Measurements from ENCODE around the gene ARL5B.
"Not testable (repeated sequence)": the region's sequence is repeated elsewhere in the genome, so short reads cannot be mapped to it uniquely, and the experiment has no call there.

The ARL5B gene

GRCh38 chr10:18659125-18659818, at the start of gene ARL5B:
TSS of gene ARL5B (plus strand) at chr10:18659431. CDS start at chr10:18659638, 207 bp downstream.
- peak; percentile 98 for ATAC-seq
- peak; percentile 97 for DNase-seq

- DNase-seq, result no peak
Observed at GRCh38 chr10:18610517-18610916, 48.7 kb upstream of the ARL5B start.

GRCh38 chr10:18611168-18611567, 48.1 kb upstream of the ARL5B start:
- no peak for DNase-seq
- ATAC-seq, result no peak

More at GRCh38 chr10:18610517-18610916, 48.7 kb upstream of the ARL5B start:
- no peak for ATAC-seq

GRCh38 chr10:18615618-18616017, 43.6 kb upstream of the ARL5B start:
- no peak for ATAC-seq
- DNase-seq, result no peak

GRCh38 chr10:18616337-18616736, 42.9 kb upstream of the ARL5B start:
- ATAC-seq (no peak), DNase-seq (no peak)

- ATAC-seq (no peak), DNase-seq (no peak)
Observed at GRCh38 chr10:18619016-18619415, 40.2 kb upstream of the ARL5B start.

- ATAC-seq (no peak), DNase-seq (no peak)
Observed at GRCh38 chr10:18620856-18621255, 38.4 kb upstream of the ARL5B start.

GRCh38 chr10:18623671-18624070, 35.6 kb upstream of the ARL5B start:
- not testable (repeated sequence) for ATAC-seq, DNase-seq

- DNase-seq (no peak), ATAC-seq (no peak)
Observed at GRCh38 chr10:18625886-18626285, 33.3 kb upstream of the ARL5B start.

GRCh38 chr10:18627452-18628018, 31.7 kb upstream of the ARL5B start:
- DNase-seq, result peak; percentile 72
- not testable (repeated sequence) for ATAC-seq

- ATAC-seq, DNase-seq: not testable (repeated sequence)
Observed at GRCh38 chr10:18632500-18632899, 26.7 kb upstream of the ARL5B start.

GRCh38 chr10:18635995-18636394, 23.2 kb upstream of the ARL5B start:
- ATAC-seq (no peak), DNase-seq (no peak)

GRCh38 chr10:18637400-18637799, 21.8 kb upstream of the ARL5B start:
- DNase-seq, ATAC-seq: not testable (repeated sequence)

- not testable (repeated sequence) for DNase-seq, ATAC-seq
Observed at GRCh38 chr10:18639719-18640118, 19.5 kb upstream of the ARL5B start.

GRCh38 chr10:18647151-18647550, 12.1 kb upstream of the ARL5B start:
- DNase-seq (no peak), ATAC-seq (no peak)

- DNase-seq, result no peak
- ATAC-seq, result no peak
Observed at GRCh38 chr10:18647945-18648344, 11.3 kb upstream of the ARL5B start.

GRCh38 chr10:18649364-18649959, 9.8 kb upstream of the ARL5B start:
- ATAC-seq (no peak), DNase-seq (no peak)

GRCh38 chr10:18650404-18650997, 8.7 kb upstream of the ARL5B start:
- DNase-seq, result no peak
- ATAC-seq, result no peak

- ATAC-seq (peak; percentile 97), DNase-seq (peak; percentile 94)
Observed at GRCh38 chr10:18651324-18652007, 7.8 kb upstream of the ARL5B start, which contains the start of gene NSUN6. TSS of gene NSUN6 (minus strand) at chr10:18651587. CDS start at chr10:18651203, 384 bp downstream.

GRCh38 chr10:18653112-18653511, 6.1 kb upstream of the ARL5B start:
- ATAC-seq, result no peak
- DNase-seq, result no peak

- DNase-seq, result no peak
- no peak for ATAC-seq
Observed at GRCh38 chr10:18656724-18657123, 2.5 kb upstream of the ARL5B start.
